ENCODE data around the gene USP6NL. TPM values are rescaled to one million over a fixed set of nuclear protein-coding genes. Genes with fewer than 3 reads are reported as not detected.

The USP6NL gene
- polyA plus RNA-seq, 1 experiment = 13.0 TPM

- ChIA-PET POLR2A (no interaction called here), CTCF (interaction anchor here (1.3 kb wide), 2 partner anchors 69 to 265 kb away, joined by 3 to 5 read pairs; no protein-coding TSS in a partner anchor)
- no peaks in the 10 kb centered on the region for H3K27me3 ChIP-seq (ENCODE audit: control insufficient read depth, insufficient read depth, low read length)
- no peaks in the 10 kb centered on the region; the same call in 1 of the 2 replicates for H3K9me3 ChIP-seq (ENCODE audit: control insufficient read depth, insufficient read depth, low read length)
- DNase-seq (ENCODE audit: low read depth, low spot score) = no peak
- no peak overlapping the region for H3K27ac ChIP-seq (ENCODE audit: low read depth, low read length)
- no peak for TF ChIP-seq CTCF (IDR thresholded peaks at IDR 0.05; ENCODE audit: low read depth, low read length)
- H3K4me3 ChIP-seq (ENCODE audit: low read depth, low read length) = no peak overlapping the region
Measured at GRCh38 chr10:11493646-11494045, 117.8 kb downstream of the USP6NL start.

GRCh38 chr10:11491087-11491486 lies 120.4 kb downstream of the USP6NL start:
- ChIA-PET CTCF (no interaction called here), POLR2A (no interaction called here)
- no peak for TF ChIP-seq CTCF (IDR thresholded peaks at IDR 0.05; ENCODE audit: low read depth, low read length)
- no peaks in the 10 kb centered on the region; the same call in 1 of the 2 replicates for H3K9me3 ChIP-seq (ENCODE audit: control insufficient read depth, insufficient read depth, low read length)
- H3K4me3 ChIP-seq (ENCODE audit: low read depth, low read length) = no peak overlapping the region
- H3K27ac ChIP-seq (ENCODE audit: low read depth, low read length) = no peak overlapping the region
- DNase-seq (ENCODE audit: low read depth, low spot score) = no peak
- no peaks in the 10 kb centered on the region for H3K27me3 ChIP-seq (ENCODE audit: control insufficient read depth, insufficient read depth, low read length)

- no peaks in the 10 kb centered on the region; the same call in 1 of the 2 replicates for H3K9me3 ChIP-seq (ENCODE audit: control insufficient read depth, insufficient read depth, low read length)
- no peaks in the 10 kb centered on the region for H3K27me3 ChIP-seq (ENCODE audit: control insufficient read depth, insufficient read depth, low read length)
- DNase-seq (ENCODE audit: low read depth, low spot score) = no peak
- no peak overlapping the region for H3K27ac ChIP-seq (ENCODE audit: low read depth, low read length)
- no peak overlapping the region for H3K4me3 ChIP-seq (ENCODE audit: low read depth, low read length)
- TF ChIP-seq CTCF (IDR thresholded peaks at IDR 0.05; ENCODE audit: low read depth, low read length) = no peak
- CTCF ChIA-PET = no interaction called here
- POLR2A ChIA-PET = no interaction called here
Measured at GRCh38 chr10:11489591-11489990, 121.9 kb downstream of the USP6NL start.

GRCh38 chr10:11488126-11488525 lies 123.3 kb downstream of the USP6NL start:
- Histone ChIP-seq H3K4me3 (ENCODE audit: low read depth, low read length) (no peak overlapping the region), H3K9me3 (ENCODE audit: control insufficient read depth, insufficient read depth, low read length) (no peaks in the 10 kb centered on the region), H3K27ac (ENCODE audit: low read depth, low read length) (no peak overlapping the region), H3K27me3 (ENCODE audit: control insufficient read depth, insufficient read depth, low read length) (no peaks in the 10 kb centered on the region)
- DNase-seq (ENCODE audit: low read depth, low spot score) = no peak
- TF ChIP-seq CTCF (IDR thresholded peaks at IDR 0.05; ENCODE audit: low read depth, low read length) = no peak
- POLR2A ChIA-PET = no interaction called here
- CTCF ChIA-PET = no interaction called here

- ChIA-PET POLR2A (no interaction called here), CTCF (interaction anchor here (0.6 to 0.7 kb wide), 2 partner anchors 14 to 148 kb away, joined by 3 read pairs; no protein-coding TSS in a partner anchor)
- no peak for DNase-seq (ENCODE audit: low read depth, low spot score)
- Histone ChIP-seq H3K9me3 (ENCODE audit: control insufficient read depth, insufficient read depth, low read length) (no peaks in the 10 kb centered on the region), H3K4me3 (ENCODE audit: low read depth, low read length) (no peak overlapping the region), H3K27ac (ENCODE audit: low read depth, low read length) (no peak overlapping the region), H3K27me3 (ENCODE audit: control insufficient read depth, insufficient read depth, low read length) (no peaks in the 10 kb centered on the region)
- no peak for TF ChIP-seq CTCF (IDR thresholded peaks at IDR 0.05; ENCODE audit: low read depth, low read length)
Measured at GRCh38 chr10:11483201-11484148, 128.0 kb downstream of the USP6NL start.
